Cardiac muscle cell (in vitro differentiated cells and primary cell): ENCODE results near the gene ARL5C. TPM values are rescaled to one million over a fixed set of nuclear protein-coding genes. Genes with fewer than 3 reads are reported as not detected.

Experiments
- DNase-seq, 2 donors: peaks; one replicate each; pipeline versions ENCODE4 v3.0.0 to v3.0.0-alpha.2; 2010 to 2017; ENCODE audit warnings: low read depth in 1 of 2, low spot score in 1 of 2
- H3K27ac ChIP-seq: fragments of 200-600 bp; sonication (generic); 2 replicates; pipeline ENCODE4 v1.5.1; 2016
- H3K27me3 ChIP-seq: fragments of 200-600 bp; sonication (generic); 2 replicates; pipeline ENCODE4 v1.6.0; 2016; ENCODE audit warnings: control low read depth
- H3K36me3 ChIP-seq: fragments of 200-600 bp; sonication (generic); 2 replicates; pipeline ENCODE4 v1.5.1; 2016; ENCODE audit warnings: control low read depth
- H3K4me1 ChIP-seq: fragments of 200-600 bp; sonication (generic); 2 replicates; pipeline ENCODE4 v1.8.1; 2017; ENCODE audit warnings: low read depth, mild to moderate bottlenecking, mixed run types
- H3K4me3 ChIP-seq: fragments of 200-600 bp; sonication (generic); 2 replicates; pipeline ENCODE4 v1.5.1; 2016; ENCODE audit warnings: mild to moderate bottlenecking
- H3K9me3 ChIP-seq: fragments of 200-600 bp; sonication (generic); 2 replicates; pipeline ENCODE4 v1.5.1; 2017; ENCODE audit warnings: low read depth, mild to moderate bottlenecking, control low read depth
- polyA plus RNA-seq: library from polyadenylated mRNA; unstranded; fragments of >200 nt; fragmentation: Nextera tagmentation; extraction: Ambion mirVana; gene quantifications from 2 replicates; pipeline ENCODE4 v1.2.1, GENCODE V29; 2016
- total RNA-seq: library from RNA; depleted of rRNA; stranded (reverse); fragments of >200 nt; gene quantifications from 2 replicates; pipeline ENCODE4 v1.2.3, GENCODE V29; 2016
- TF ChIP-seq, protein P1 (sequence below): IDR thresholded peaks from 2 replicates; pipeline ENCODE4 v1.5.1; 2012; ENCODE audit warnings: low read depth, mild to moderate bottlenecking, low read length

ARL5C gene
- total and polyA plus RNA-seq, 2 experiments from 2014 or later = 0.12 TPM; not detected in 1

GRCh38 chr17:39200957-39201510 is 35.1 kb upstream of the ARL5C start:
- TF ChIP-seq, protein P1, sequence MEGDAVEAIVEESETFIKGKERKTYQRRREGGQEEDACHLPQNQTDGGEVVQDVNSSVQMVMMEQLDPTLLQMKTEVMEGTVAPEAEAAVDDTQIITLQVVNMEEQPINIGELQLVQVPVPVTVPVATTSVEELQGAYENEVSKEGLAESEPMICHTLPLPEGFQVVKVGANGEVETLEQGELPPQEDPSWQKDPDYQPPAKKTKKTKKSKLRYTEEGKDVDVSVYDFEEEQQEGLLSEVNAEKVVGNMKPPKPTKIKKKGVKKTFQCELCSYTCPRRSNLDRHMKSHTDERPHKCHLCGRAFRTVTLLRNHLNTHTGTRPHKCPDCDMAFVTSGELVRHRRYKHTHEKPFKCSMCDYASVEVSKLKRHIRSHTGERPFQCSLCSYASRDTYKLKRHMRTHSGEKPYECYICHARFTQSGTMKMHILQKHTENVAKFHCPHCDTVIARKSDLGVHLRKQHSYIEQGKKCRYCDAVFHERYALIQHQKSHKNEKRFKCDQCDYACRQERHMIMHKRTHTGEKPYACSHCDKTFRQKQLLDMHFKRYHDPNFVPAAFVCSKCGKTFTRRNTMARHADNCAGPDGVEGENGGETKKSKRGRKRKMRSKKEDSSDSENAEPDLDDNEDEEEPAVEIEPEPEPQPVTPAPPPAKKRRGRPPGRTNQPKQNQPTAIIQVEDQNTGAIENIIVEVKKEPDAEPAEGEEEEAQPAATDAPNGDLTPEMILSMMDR = no peak
- H3K27ac ChIP-seq = peak overlapping the region; percentile 97

DNA sequence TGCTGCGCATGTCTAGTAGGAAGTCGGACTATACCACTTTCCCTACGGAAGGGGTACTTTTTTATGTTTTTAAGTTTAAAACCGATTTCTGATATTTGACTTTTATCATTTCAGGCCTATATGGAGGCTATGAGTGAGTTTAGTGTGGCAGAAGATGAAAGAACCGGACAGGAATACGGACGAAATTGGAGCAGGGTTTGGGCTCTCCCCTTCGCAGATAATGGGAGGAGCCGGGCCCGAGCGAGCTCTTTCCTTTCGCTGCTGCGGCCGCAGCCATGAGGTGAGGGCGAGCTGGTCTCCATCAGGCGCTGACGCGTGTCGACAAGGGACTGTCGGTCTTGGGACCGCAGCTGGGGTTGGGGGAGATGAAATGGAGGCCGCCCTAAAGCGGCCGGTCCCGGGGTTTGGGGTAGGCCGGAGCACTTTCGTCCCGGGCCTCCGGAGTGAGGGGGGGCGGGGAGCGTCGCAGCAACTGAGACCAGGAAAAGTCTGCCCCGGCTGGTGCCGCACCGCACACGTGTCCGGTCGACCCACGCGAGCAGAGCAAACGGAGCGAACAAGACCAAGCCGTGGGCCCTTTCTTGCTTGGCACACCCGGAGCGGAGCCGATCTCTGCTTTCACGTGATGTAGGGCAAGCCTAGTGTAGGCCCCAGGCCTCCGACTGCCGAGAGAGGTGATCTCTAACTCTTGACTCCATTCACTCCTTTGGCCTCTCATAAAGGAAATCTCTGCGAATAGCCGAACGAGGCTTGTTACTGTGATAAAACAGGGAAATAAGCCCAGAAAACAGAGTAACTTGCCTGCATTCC is 34.3 kb upstream of the ARL5C start, which contains the start of gene RPL19:
TSS of gene RPL19 (plus strand) at position 214 of the 810 bp plus-strand sequence. CDS start at position 276, 62 bp downstream.
- Histone ChIP-seq H3K4me1 (peaks cover 19% of the 10 kb centered on the region), H3K27ac (peak within 1 kb of the TSS; percentile 97), H3K27me3 (no peaks in the 10 kb centered on the region), H3K9me3 (no peaks in the 10 kb centered on the region), H3K4me3 (peak within 1 kb of the TSS; percentile 65), H3K36me3 (peaks cover 36% of the 10 kb centered on the region)
- TF ChIP-seq, protein P1 = no peak
- DNase-seq = peak; percentile 41 to 84

More at GRCh38 chr17:39200957-39201510, 35.1 kb upstream of the ARL5C start:
- Histone ChIP-seq H3K4me3 (peak overlapping the region; percentile 65), H3K27me3 (no peaks in the 10 kb centered on the region), H3K36me3 (peaks cover 36% of the 10 kb centered on the region), H3K4me1 (peaks cover 11% of the 10 kb centered on the region), H3K9me3 (no peaks in the 10 kb centered on the region)
- DNase-seq = no peak

DNA sequence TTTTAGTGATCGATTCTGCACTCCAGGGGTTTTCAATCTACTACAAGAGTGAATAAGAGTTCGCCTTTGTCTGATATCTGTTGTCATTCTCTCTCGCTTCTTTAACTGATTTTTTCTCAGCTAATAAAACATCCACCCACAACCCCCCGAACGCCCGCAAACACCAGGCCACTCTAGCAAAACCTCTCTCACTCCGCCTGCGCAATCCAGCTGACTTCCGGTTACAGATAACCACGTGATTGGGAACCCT is 33.8 kb upstream of the ARL5C start:
- TF ChIP-seq, protein P1 = no peak
- no peaks in the 10 kb centered on the region for H3K27me3 ChIP-seq
- peak; percentile 96 to 97 for DNase-seq
- peaks cover 24% of the 10 kb centered on the region for H3K4me1 ChIP-seq
- H3K36me3 ChIP-seq = peaks cover 32% of the 10 kb centered on the region
- H3K9me3 ChIP-seq = no peaks in the 10 kb centered on the region
- peak overlapping the region; percentile 65 for H3K4me3 ChIP-seq
- peak overlapping the region; percentile 97 for H3K27ac ChIP-seq

DNA sequence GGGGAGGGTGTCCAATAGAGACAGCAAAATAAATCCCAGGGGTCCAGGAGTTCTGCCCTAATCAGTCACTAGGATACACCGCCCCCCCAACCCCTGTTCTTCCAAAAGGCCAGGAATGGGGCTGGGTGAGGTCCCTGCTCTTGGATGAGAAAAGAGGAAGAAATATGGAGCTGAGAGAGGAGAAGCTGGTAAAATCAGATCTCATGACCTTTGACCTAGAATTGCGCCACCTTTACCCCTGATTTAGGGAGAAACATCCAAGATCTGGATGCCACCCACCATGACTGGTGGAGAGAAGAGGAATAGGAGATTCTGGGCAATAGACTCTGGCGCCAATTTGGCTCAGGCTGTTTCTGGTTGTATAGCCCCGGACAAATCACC is 32.2 kb upstream of the ARL5C start:
- DNase-seq = no peak
- peaks cover 16% of the 10 kb centered on the region for H3K36me3 ChIP-seq
- no peak overlapping the region for H3K4me3 ChIP-seq
- H3K9me3 ChIP-seq = no peaks in the 10 kb centered on the region
- peaks cover 38% of the 10 kb centered on the region for H3K4me1 ChIP-seq
- no peak overlapping the region for H3K27ac ChIP-seq
- no peaks in the 10 kb centered on the region for H3K27me3 ChIP-seq
- TF ChIP-seq, protein P1 = no peak

DNA sequence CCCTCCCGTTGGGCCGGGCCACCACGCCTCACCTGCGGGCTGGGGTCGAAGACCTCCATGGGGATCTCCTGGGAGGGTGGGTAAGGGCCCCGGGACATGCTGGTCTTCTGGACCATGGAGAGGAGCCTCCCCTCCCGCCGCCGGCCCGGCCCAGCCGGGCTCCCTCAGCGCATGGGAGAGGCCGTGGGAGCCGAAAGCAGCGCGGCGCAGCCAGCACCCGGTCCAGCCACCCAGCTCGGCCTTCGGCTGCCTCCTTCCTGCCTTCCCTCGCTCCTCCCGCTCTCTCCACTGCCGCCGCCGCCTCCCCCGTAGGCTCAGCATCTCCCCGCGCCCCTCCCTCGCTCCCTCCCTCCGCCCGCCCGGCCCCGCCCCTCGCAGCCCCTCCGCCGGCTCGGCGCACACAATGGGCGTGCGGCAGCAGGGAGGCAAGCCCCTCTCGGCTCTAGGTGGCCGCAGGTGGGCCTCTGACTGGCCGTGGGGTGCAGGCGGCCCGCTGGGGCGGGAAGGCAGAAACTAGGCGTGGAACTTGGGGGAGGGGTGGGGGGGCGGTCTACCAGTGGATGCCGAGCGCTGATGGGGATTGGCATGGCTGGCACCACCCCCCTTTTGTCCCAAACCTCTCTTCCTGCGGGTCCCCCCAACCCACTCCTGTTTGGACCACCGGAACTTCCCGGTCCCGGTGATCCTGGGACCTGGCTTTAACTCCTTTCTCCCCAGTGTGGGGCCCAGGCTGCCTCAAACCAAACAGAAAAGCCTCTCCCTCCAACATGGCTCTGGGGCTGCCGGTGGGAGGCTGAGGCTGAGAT is 31.6 kb upstream of the ARL5C start, which contains the start of gene CACNB1:
TSS of gene CACNB1 (minus strand) at position 290 of the 806 bp plus-strand sequence. CDS start at position 116, 174 bp downstream.
- no peaks in the 10 kb centered on the region for H3K27me3 ChIP-seq
- peaks cover 38% of the 10 kb centered on the region for H3K4me1 ChIP-seq

More for the DNA sequence above, 31.6 kb upstream of the ARL5C start, which contains the start of gene CACNB1:
- peak; percentile 84 to 91 for DNase-seq
- Histone ChIP-seq H3K4me3 (peak within 1 kb of the TSS; percentile 54), H3K36me3 (peaks cover 12% of the 10 kb centered on the region), H3K27ac (no peak within 1 kb of the TSS), H3K9me3 (no peaks in the 10 kb centered on the region)
- TF ChIP-seq, protein P1 = no peak
